ENCODE results near the gene SLC4A1AP.
A peak's percentile ranks its signal among the peaks of the same experiment; 100 is the strongest.
"Not testable (repeated sequence)": the region's sequence is repeated elsewhere in the genome, so short reads cannot be mapped to it uniquely, and the experiment has no call there.

SLC4A1AP gene

GRCh38 chr2:27663285-27664153, at the start of gene SLC4A1AP, which contains the start of gene SUPT7L:
TSS of gene SLC4A1AP (plus strand) at chr2:27663889. CDS start at chr2:27663915, 26 bp downstream.
TSS of gene SUPT7L (minus strand) at chr2:27663614. CDS start at chr2:27662192, 1,422 bp downstream.
- peak; percentile 69 for FAIRE-seq

GRCh38 chr2:27613985-27614384, 49.7 kb upstream of the SLC4A1AP start:
- FAIRE-seq (no peak), DNase-seq (ENCODE audit: insufficient read length, low spot score) (no peak)

More at GRCh38 chr2:27663285-27664153, at the start of gene SLC4A1AP, which contains the start of gene SUPT7L:
- peak; percentile 87 for DNase-seq (ENCODE audit: insufficient read length, low spot score)

- FAIRE-seq (no peak), DNase-seq (ENCODE audit: insufficient read length, low spot score) (no peak)
Measured at GRCh38 chr2:27615316-27615715, 48.4 kb upstream of the SLC4A1AP start.

- FAIRE-seq (no peak), DNase-seq (ENCODE audit: insufficient read length, low spot score) (no peak)
Measured at GRCh38 chr2:27621524-27621923, 42.2 kb upstream of the SLC4A1AP start.

GRCh38 chr2:27622921-27623384, 40.7 kb upstream of the SLC4A1AP start:
- DNase-seq (ENCODE audit: insufficient read length, low spot score) = peak; percentile 48
- FAIRE-seq = no peak

GRCh38 chr2:27624943-27625342, 38.7 kb upstream of the SLC4A1AP start:
- DNase-seq (ENCODE audit: insufficient read length, low spot score) (no peak), FAIRE-seq (no peak)

GRCh38 chr2:27626323-27626722, 37.4 kb upstream of the SLC4A1AP start:
- FAIRE-seq; DNase-seq (ENCODE audit: insufficient read length, low spot score): not testable (repeated sequence)

GRCh38 chr2:27626921-27627320, 36.8 kb upstream of the SLC4A1AP start:
- FAIRE-seq; DNase-seq (ENCODE audit: insufficient read length, low spot score): not testable (repeated sequence)

- FAIRE-seq = no peak
- peak; percentile 36 for DNase-seq (ENCODE audit: insufficient read length, low spot score)
Measured at GRCh38 chr2:27627963-27628766, 35.5 kb upstream of the SLC4A1AP start.

- peak; percentile 94 for DNase-seq (ENCODE audit: insufficient read length, low spot score)
- FAIRE-seq = peak; percentile 87
Measured at GRCh38 chr2:27628767-27629709, 34.7 kb upstream of the SLC4A1AP start, which contains the start of the genes CCDC121 and GPN1. TSS of gene CCDC121 (minus strand) at chr2:27629012. CDS start at chr2:27627799, 1,213 bp downstream. TSS of gene GPN1 (plus strand) at chr2:27629050. CDS start at chr2:27629059, 9 bp downstream.

GRCh38 chr2:27630257-27630656, 33.4 kb upstream of the SLC4A1AP start:
- not testable (repeated sequence) for DNase-seq (ENCODE audit: insufficient read length, low spot score); FAIRE-seq

- FAIRE-seq = no peak
- DNase-seq (ENCODE audit: insufficient read length, low spot score) = no peak
Measured at GRCh38 chr2:27634291-27634690, 29.4 kb upstream of the SLC4A1AP start.

GRCh38 chr2:27636766-27637165, 26.9 kb upstream of the SLC4A1AP start:
- FAIRE-seq = no peak
- no peak for DNase-seq (ENCODE audit: insufficient read length, low spot score)

- no peak for FAIRE-seq
- DNase-seq (ENCODE audit: insufficient read length, low spot score) = no peak
Measured at GRCh38 chr2:27638037-27638637, 25.6 kb upstream of the SLC4A1AP start.

GRCh38 chr2:27638709-27639108, 25.0 kb upstream of the SLC4A1AP start:
- DNase-seq (ENCODE audit: insufficient read length, low spot score) = no peak

GRCh38 chr2:27640722-27641245, 22.9 kb upstream of the SLC4A1AP start:
- FAIRE-seq = no peak
- DNase-seq (ENCODE audit: insufficient read length, low spot score) = no peak

More at GRCh38 chr2:27638709-27639108, 25.0 kb upstream of the SLC4A1AP start:
- FAIRE-seq = no peak

- FAIRE-seq = no peak
Measured at GRCh38 chr2:27645197-27645596, 18.5 kb upstream of the SLC4A1AP start.

GRCh38 chr2:27647289-27647688, 16.4 kb upstream of the SLC4A1AP start:
- no peak for FAIRE-seq
- DNase-seq (ENCODE audit: insufficient read length, low spot score) = no peak

More at GRCh38 chr2:27645197-27645596, 18.5 kb upstream of the SLC4A1AP start:
- DNase-seq (ENCODE audit: insufficient read length, low spot score) = no peak

- DNase-seq (ENCODE audit: insufficient read length, low spot score) (no peak), FAIRE-seq (no peak)
Measured at GRCh38 chr2:27647737-27648136, 16.0 kb upstream of the SLC4A1AP start.

Measured in HTR-8/SVneo (cell line).